Activated naive CD8-positive, alpha-beta T cell treated with anti-CD3 and anti-CD28 coated beads, Interleukin-2, amount 50 U/mL, for 24 hours (primary cell): Measurements from ENCODE around the gene SPANXN3.
"Not testable (repeated sequence)": the region's sequence is repeated elsewhere in the genome, so short reads cannot be mapped to it uniquely, and the experiment has no call there.

Experiments used
- ATAC-seq: fragments of 150-1000 bp; cut with Tn5 transposase; one replicate; pipeline ENCODE4 v1.10.0; 2021
- DNase-seq: peaks from one replicate; pipeline ENCODE4 v3.0.0; 2021
- H3K27ac Mint-ChIP-seq: one replicate; pipeline ENCODE4 v1.8.0; 2021; ENCODE audit warnings: mild to moderate bottlenecking, mixed read lengths
- H3K27me3 Mint-ChIP-seq: one replicate; pipeline ENCODE4 v1.8.0; 2021; ENCODE audit warnings: mixed read lengths
- H3K36me3 Mint-ChIP-seq: one replicate; pipeline ENCODE4 v1.8.0; 2021; ENCODE audit warnings: low read depth, mixed read lengths
- H3K4me1 Mint-ChIP-seq: one replicate; pipeline ENCODE4 v1.8.0; 2021; ENCODE audit warnings: mixed read lengths
- H3K4me3 Mint-ChIP-seq: one replicate; pipeline ENCODE4 v1.8.0; 2021; ENCODE audit warnings: mild to moderate bottlenecking, moderate library complexity, mixed read lengths
- H3K9me3 Mint-ChIP-seq: one replicate; pipeline ENCODE4 v1.8.0; 2021; ENCODE audit warnings: mixed read lengths

SPANXN3 gene, protein sequence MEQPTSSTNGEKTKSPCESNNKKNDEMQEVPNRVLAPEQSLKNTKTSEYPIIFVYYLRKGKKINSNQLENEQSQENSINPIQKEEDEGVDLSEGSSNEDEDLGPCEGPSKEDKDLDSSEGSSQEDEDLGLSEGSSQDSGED

DNA sequence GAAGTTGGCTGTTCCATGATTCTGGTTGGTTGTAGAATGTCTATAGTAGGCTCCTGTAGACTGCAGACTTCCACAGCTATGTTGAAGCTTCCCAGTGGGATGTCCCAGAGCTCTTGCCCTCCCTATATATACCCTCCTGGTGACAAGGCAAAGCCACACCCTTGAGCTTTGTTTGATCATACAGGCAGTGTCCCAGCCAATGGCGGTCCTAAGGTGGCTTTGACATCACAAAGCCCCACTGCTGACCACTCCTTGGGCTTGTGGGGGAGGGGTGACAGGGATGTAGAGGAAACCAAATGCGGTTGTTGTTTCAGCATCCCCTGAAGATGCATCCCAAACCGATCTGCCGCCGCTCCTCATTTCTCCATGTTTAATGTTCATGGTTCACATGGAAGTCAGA lies at the start of gene SPANXN3:
TSS of gene SPANXN3 (minus strand) at position 101 of the 400 bp plus-strand sequence. CDS start at position 17, 84 bp downstream.
- H3K4me1 Mint-ChIP-seq, ATAC-seq, H3K36me3 Mint-ChIP-seq, H3K27ac Mint-ChIP-seq, H3K9me3 Mint-ChIP-seq, DNase-seq, H3K4me3 Mint-ChIP-seq, H3K27me3 Mint-ChIP-seq: not testable (repeated sequence)

DNA sequence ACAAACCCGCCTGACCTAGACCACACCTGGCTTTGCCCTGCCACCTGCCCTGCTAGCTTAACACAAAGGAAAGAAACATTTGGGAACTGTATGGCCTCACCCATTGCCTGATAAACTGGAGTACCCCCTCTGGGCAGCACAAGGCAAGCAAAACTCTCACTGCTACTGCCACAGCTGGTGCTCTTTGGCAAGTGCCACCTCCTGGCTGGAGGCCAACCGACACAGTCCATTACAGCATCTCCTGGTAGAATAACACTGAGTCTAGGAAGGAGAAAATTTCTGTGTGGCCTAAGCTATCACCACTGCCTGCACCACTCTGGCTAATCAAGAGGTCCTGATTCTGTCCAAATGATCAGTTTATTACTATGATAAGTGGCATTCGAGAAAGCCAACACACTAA lies 18.9 kb upstream of the SPANXN3 start:
- ATAC-seq, result no peak
- H3K27me3 Mint-ChIP-seq, result no peaks in the 10 kb centered on the region
- no peaks in the 10 kb centered on the region for H3K4me1 Mint-ChIP-seq
- peaks cover 6% of the 10 kb centered on the region for H3K9me3 Mint-ChIP-seq
- no peak overlapping the region for H3K27ac Mint-ChIP-seq
- no peaks in the 10 kb centered on the region for H3K36me3 Mint-ChIP-seq
- H3K4me3 Mint-ChIP-seq, result no peak overlapping the region
- DNase-seq, result no peak

DNA sequence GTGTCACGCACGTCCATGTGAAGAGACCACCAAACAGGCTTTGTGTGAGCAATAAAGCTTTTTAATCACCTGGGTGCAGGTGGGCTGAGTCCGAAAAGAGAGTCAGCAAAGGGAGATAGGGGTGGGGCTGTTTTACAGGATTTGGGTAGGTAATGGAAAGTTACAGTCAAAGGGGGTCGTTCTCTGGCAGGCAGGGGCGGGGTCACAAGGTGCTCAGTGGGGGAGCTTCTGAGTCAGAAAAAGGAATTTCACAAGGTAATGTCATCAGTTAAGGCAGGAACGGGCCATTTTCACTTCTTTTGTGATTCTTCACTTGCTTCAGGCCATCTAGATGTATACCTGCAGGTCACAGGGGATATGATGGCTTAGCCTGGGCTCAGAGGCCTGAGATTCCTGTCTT lies 15.1 kb downstream of the SPANXN3 start:
- H3K4me1 Mint-ChIP-seq, DNase-seq, H3K9me3 Mint-ChIP-seq, H3K36me3 Mint-ChIP-seq, H3K27me3 Mint-ChIP-seq, H3K27ac Mint-ChIP-seq, H3K4me3 Mint-ChIP-seq, ATAC-seq: not testable (repeated sequence)

DNA sequence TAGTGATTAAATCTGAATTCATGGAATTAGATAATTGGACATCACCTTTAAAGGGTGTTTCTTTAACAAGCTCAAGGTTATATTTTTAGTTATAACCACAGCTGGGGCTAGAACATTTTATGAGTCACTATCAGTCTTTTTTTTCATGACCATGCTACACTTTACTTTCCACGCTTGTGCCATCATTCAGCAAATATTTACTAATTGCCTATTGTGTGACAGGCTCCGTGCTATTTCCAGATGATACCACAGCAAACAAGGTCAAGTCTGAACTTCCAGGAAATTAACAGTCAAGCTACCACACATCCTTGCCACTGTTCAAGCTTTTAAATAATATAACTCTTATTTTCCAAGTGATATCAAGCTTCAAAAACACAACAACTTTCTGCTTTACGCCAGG lies 16.5 kb downstream of the SPANXN3 start:
- no peaks in the 10 kb centered on the region for H3K4me1 Mint-ChIP-seq

DNA sequence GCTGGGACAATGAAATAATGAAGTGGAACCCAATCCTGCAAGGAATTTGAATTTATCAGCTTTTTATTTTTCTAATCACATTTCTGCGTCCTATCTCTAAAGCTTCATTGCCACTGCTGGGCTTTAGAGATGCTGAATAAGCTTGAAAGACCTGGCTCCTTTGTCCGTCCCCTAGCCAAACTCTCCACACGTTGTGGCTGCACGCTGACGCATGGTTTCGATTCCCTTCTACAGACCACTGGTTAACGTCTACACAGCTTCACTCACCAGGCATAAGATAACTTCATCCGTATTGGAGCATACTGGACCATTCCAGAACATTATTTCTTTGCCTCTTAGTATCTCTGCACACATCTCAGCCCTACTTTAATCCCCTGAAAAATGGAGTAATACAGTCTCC lies 31.2 kb downstream of the SPANXN3 start:
- DNase-seq (no peak), ATAC-seq (no peak)
- H3K27ac Mint-ChIP-seq, result no peak overlapping the region
- H3K36me3 Mint-ChIP-seq, result no peaks in the 10 kb centered on the region
- H3K4me3 Mint-ChIP-seq, result no peak overlapping the region
- no peaks in the 10 kb centered on the region for H3K27me3 Mint-ChIP-seq
- no peaks in the 10 kb centered on the region for H3K4me1 Mint-ChIP-seq
- no peaks in the 10 kb centered on the region for H3K9me3 Mint-ChIP-seq

More for the DNA sequence above, 16.5 kb downstream of the SPANXN3 start:
- Mint-ChIP-seq H3K27me3 (no peaks in the 10 kb centered on the region), H3K4me3 (no peak overlapping the region), H3K27ac (no peak overlapping the region), H3K36me3 (no peaks in the 10 kb centered on the region), H3K9me3 (peaks cover 6% of the 10 kb centered on the region)
- DNase-seq (no peak), ATAC-seq (no peak)

DNA sequence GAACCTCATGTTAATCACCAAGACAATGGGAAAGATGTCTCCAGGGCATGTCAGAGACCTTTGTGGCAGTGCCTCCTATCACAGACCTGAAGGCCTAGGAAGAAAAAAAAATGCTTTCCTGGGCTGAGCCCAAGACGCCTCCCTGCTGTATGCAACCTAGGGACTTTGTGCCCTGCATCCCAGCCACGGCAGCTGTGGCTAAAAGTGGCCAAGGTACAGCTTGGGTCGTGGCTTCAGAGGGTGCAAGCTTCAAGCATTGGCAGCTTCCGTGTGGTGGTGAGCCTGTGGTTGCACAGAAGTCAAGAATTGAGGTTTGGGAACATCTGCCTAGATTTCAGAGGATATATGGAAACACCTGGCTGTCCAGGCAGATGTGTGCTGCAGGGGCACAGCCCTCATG lies 40.5 kb downstream of the SPANXN3 start:
- H3K27me3 Mint-ChIP-seq, result no peaks in the 10 kb centered on the region
- no peaks in the 10 kb centered on the region for H3K4me1 Mint-ChIP-seq
- no peaks in the 10 kb centered on the region for H3K9me3 Mint-ChIP-seq
- H3K27ac Mint-ChIP-seq, result no peak overlapping the region
- DNase-seq, result no peak
- ATAC-seq, result no peak
- H3K4me3 Mint-ChIP-seq, result no peak overlapping the region
- no peaks in the 10 kb centered on the region for H3K36me3 Mint-ChIP-seq

DNA sequence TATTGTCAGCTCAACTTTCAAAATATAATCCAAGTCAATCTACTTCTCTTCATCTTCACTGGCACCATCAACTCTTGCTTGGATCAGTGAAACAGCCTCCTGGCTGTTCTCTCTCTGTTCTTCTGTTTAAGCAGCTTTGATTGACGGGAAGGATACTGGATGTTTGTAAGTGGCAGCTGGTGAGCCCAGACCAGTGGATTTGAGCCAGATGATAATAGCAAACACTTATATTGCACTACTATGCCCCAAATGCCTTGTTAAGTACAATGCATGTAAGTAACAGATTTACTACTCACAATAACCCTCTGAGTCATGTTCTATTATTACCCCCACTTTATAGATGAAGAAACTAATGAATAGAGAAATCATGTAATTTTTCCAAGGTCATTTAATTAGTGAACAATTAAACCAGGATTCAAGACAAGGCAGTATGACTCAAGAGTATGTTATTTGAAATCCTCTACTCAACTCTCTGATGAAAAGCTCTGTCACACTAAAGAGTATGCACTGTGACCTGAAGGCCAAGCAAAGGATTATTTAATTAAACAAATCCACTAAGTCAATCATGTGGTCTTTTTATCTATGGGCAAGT lies 44.8 kb downstream of the SPANXN3 start:
- no peak overlapping the region for H3K4me3 Mint-ChIP-seq
- no peaks in the 10 kb centered on the region for H3K4me1 Mint-ChIP-seq
- H3K36me3 Mint-ChIP-seq, result no peaks in the 10 kb centered on the region
- H3K27ac Mint-ChIP-seq, result no peak overlapping the region
- ATAC-seq (no peak), DNase-seq (no peak)
- no peaks in the 10 kb centered on the region for H3K27me3 Mint-ChIP-seq
- no peaks in the 10 kb centered on the region for H3K9me3 Mint-ChIP-seq

DNA sequence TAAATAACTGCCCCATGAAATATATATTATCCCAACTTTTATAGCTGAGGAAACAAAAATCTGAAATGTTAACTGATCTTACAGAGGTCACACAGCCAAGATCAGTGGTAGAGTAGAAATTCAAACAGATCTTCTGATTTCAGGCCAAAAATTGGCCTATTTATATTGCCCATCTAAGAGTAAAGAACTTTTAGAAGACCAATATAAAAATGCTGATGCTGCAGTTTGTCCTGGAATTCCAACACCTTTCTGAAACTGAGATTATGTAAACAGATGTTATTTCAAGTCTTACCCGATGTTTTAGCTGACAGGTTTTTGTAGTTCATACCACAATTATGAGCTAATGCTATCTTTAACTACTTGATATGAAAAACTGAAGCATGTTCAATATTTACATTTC lies 51.1 kb downstream of the SPANXN3 start:
- no peaks in the 10 kb centered on the region for H3K9me3 Mint-ChIP-seq
- ATAC-seq, result no peak
- no peak overlapping the region for H3K4me3 Mint-ChIP-seq
- no peak for DNase-seq
- H3K36me3 Mint-ChIP-seq, result no peaks in the 10 kb centered on the region
- H3K27ac Mint-ChIP-seq, result no peak overlapping the region
- H3K4me1 Mint-ChIP-seq, result no peaks in the 10 kb centered on the region
- H3K27me3 Mint-ChIP-seq, result no peaks in the 10 kb centered on the region

DNA sequence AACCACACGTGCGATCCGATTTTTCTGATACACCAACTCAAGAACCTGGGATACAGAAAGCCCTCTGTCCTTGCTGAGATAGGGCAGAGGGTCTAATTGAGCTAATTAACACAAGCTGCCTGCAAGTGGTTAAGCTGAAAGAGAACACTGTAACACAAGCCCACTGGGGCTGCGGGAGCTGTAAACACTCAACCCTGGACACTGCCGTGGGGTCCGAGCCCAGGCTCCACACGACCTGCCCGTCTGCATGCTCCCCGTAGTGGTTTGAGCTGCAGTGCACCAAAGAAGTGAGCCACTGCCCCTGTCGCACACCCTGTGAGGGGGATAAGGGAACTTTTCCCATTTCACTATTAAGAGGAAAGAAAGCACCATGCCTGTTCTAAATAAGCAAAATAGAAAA lies 54.6 kb downstream of the SPANXN3 start:
- H3K4me3 Mint-ChIP-seq, result no peak overlapping the region
- H3K4me1 Mint-ChIP-seq, result no peaks in the 10 kb centered on the region
- ATAC-seq (no peak), DNase-seq (no peak)
- no peak overlapping the region for H3K27ac Mint-ChIP-seq
- H3K36me3 Mint-ChIP-seq, result no peaks in the 10 kb centered on the region
- H3K27me3 Mint-ChIP-seq, result no peaks in the 10 kb centered on the region
- H3K9me3 Mint-ChIP-seq, result no peaks in the 10 kb centered on the region

DNA sequence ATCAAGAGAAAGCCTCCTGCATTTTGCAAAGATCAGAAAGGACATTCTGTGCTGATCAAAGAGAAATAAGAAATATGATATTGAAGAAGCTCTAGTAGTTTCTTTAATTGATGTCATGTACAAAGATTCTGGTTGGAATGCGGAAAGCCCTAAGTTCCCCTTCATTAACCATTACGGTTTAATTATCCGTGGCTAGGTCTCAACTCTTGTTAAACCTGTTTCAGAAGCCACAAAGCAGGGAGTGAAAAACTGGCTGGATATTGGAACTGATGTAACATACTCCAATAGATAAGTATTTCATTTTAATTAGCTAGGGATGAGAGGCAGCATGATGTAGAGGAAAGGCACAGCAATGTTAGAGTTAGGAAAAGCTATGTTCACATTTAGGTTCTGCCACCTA lies 55.7 kb downstream of the SPANXN3 start:
- no peak overlapping the region for H3K27ac Mint-ChIP-seq
- no peaks in the 10 kb centered on the region for H3K4me1 Mint-ChIP-seq
- no peaks in the 10 kb centered on the region for H3K27me3 Mint-ChIP-seq
- H3K36me3 Mint-ChIP-seq, result no peaks in the 10 kb centered on the region
- DNase-seq, result no peak
- H3K9me3 Mint-ChIP-seq, result no peaks in the 10 kb centered on the region
- ATAC-seq, result no peak
- no peak overlapping the region for H3K4me3 Mint-ChIP-seq
